Peyer's patch (tissue), 4 donors: ENCODE results near the gene GLRA3. TPM values are rescaled to one million over a fixed set of nuclear protein-coding genes. Genes with fewer than 3 reads are reported as not detected.
"Not testable (repeated sequence)": the region's sequence is repeated elsewhere in the genome, so short reads cannot be mapped to it uniquely, and the experiment has no call there.

Source experiments
- DNase-seq, 3 donors: peaks; one replicate each; pipeline ENCODE4 v3.0.0-alpha.2; 2017 to 2019
- H3K27ac ChIP-seq, 4 donors: fragments of 200-600 bp; sonication (generic); one replicate each; pipeline ENCODE4 v1.5.1; 2016 to 2019
- H3K27me3 ChIP-seq, 2 donors: fragments of 200-600 bp; sonication (generic); one replicate each; pipeline ENCODE4 v1.5.1; 2019
- H3K36me3 ChIP-seq, 3 donors: fragments of 200-600 bp; sonication (generic); one replicate each; pipeline ENCODE4 v1.5.1; 2016 to 2019
- H3K4me1 ChIP-seq, 4 donors: fragments of 200-600 bp; sonication (generic); one replicate each; pipeline ENCODE4 v1.5.1; 2016 to 2019
- H3K4me3 ChIP-seq, 4 donors: fragments of 200-600 bp; sonication (generic); 1 replicate in 3 of 4; 2 replicates in 1 of 4; pipeline ENCODE4 v1.5.1; 2016 to 2019; ENCODE audit warnings: mild to moderate bottlenecking in 1 of 4
- H3K9me3 ChIP-seq, 4 donors: fragments of 200-600 bp; sonication (generic); one replicate each; pipeline ENCODE4 v1.5.1; 2016 to 2019; ENCODE audit warnings: mild to moderate bottlenecking in 1 of 4
- POLR2A ChIP-seq, 2 donors: fragments of 450-650 bp; IDR thresholded peaks; one replicate each; pipeline ENCODE4 v1.5.1; 2017; ENCODE audit warnings: antibody characterized with exemption in 2 of 2, mild to moderate bottlenecking in 2 of 2, moderate library complexity in 2 of 2
- total RNA-seq, 4 donors: library from RNA; depleted of rRNA; stranded (reverse); fragments of >200 nt; gene quantifications; one replicate each; pipeline ENCODE4 v1.1.0, GENCODE V29; 2016
- TF ChIP-seq, protein P1 (sequence below), 6 experiments: fragments of 450-650 bp in 4 of 6; fragments of 200-600 bp in 2 of 6; sonication (generic) in 1 of 6; IDR thresholded peaks; one replicate each; pipeline ENCODE4 v1.5.1; 2017 to 2019; ENCODE audit warnings: antibody characterized with exemption in 6 of 6, mild to moderate bottlenecking in 3 of 6, moderate library complexity in 1 of 6

The GLRA3 gene
- total RNA-seq, 4 donors from 2014 or later: 1.7 TPM; not detected in 3

- H3K36me3 ChIP-seq: no peaks in the 10 kb centered on the region
- H3K9me3 ChIP-seq: no peaks in the 10 kb centered on the region
- H3K4me3 ChIP-seq: no peak overlapping the region
- H3K4me1 ChIP-seq: no peaks in the 10 kb centered on the region
- H3K27ac ChIP-seq: no peak overlapping the region
- no peak for DNase-seq
- TF ChIP-seq, protein P1, sequence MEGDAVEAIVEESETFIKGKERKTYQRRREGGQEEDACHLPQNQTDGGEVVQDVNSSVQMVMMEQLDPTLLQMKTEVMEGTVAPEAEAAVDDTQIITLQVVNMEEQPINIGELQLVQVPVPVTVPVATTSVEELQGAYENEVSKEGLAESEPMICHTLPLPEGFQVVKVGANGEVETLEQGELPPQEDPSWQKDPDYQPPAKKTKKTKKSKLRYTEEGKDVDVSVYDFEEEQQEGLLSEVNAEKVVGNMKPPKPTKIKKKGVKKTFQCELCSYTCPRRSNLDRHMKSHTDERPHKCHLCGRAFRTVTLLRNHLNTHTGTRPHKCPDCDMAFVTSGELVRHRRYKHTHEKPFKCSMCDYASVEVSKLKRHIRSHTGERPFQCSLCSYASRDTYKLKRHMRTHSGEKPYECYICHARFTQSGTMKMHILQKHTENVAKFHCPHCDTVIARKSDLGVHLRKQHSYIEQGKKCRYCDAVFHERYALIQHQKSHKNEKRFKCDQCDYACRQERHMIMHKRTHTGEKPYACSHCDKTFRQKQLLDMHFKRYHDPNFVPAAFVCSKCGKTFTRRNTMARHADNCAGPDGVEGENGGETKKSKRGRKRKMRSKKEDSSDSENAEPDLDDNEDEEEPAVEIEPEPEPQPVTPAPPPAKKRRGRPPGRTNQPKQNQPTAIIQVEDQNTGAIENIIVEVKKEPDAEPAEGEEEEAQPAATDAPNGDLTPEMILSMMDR (IDR thresholded peaks at IDR 0.05): no peak
- TF ChIP-seq POLR2A (IDR thresholded peaks at IDR 0.05): no peak
- H3K27me3 ChIP-seq: no peaks in the 10 kb centered on the region
Observed at GRCh38 chr4:174702979-174703478, 126.0 kb downstream of the GLRA3 start.

DNA sequence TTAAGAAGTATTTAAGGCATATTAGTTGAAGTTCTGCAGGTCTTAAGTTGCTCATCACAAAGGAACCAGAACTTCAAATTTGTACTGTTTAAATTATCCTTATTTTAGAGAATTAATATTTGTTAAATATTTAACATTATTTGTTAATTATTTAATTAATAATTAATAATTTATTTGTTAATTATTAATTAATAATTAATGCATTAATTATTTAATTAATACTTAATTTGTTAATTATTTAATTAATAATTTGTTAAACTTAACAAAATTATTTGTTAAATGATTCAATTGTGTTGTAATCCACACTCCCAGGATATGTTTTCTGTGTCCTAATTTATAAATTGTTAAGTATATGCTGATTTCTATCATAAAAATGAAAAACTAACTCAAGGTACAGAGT is 129.4 kb downstream of the GLRA3 start:
- DNase-seq: no peak
- TF ChIP-seq, protein P1 (IDR thresholded peaks at IDR 0.05): no peak
- H3K4me1 ChIP-seq: no peaks in the 10 kb centered on the region
- H3K27ac ChIP-seq: no peak overlapping the region
- H3K36me3 ChIP-seq: no peaks in the 10 kb centered on the region
- no peak overlapping the region for H3K4me3 ChIP-seq
- no peaks in the 10 kb centered on the region for H3K27me3 ChIP-seq
- no peaks in the 10 kb centered on the region for H3K9me3 ChIP-seq

GRCh38 chr4:174697896-174698295 is 131.2 kb downstream of the GLRA3 start:
- no peak overlapping the region for H3K27ac ChIP-seq
- H3K4me3 ChIP-seq: no peak overlapping the region
- TF ChIP-seq, protein P1 (IDR thresholded peaks at IDR 0.05): no peak
- no peak for TF ChIP-seq POLR2A (IDR thresholded peaks at IDR 0.05)
- H3K4me1 ChIP-seq: no peaks in the 10 kb centered on the region
- H3K36me3 ChIP-seq: no peaks in the 10 kb centered on the region
- H3K27me3 ChIP-seq: no peaks in the 10 kb centered on the region
- DNase-seq: no peak
- H3K9me3 ChIP-seq: no peaks in the 10 kb centered on the region

GRCh38 chr4:174697202-174697601 is 131.8 kb downstream of the GLRA3 start:
- no peak overlapping the region for H3K27ac ChIP-seq
- TF ChIP-seq, protein P1 (IDR thresholded peaks at IDR 0.05): no peak
- no peak for TF ChIP-seq POLR2A (IDR thresholded peaks at IDR 0.05)
- no peaks in the 10 kb centered on the region for H3K36me3 ChIP-seq
- H3K9me3 ChIP-seq: no peaks in the 10 kb centered on the region
- no peak overlapping the region for H3K4me3 ChIP-seq
- DNase-seq: no peak
- no peaks in the 10 kb centered on the region for H3K4me1 ChIP-seq
- no peaks in the 10 kb centered on the region for H3K27me3 ChIP-seq

- no peak overlapping the region for H3K4me3 ChIP-seq
- DNase-seq: no peak
- no peaks in the 10 kb centered on the region for H3K36me3 ChIP-seq
- H3K27ac ChIP-seq: no peak overlapping the region
- H3K4me1 ChIP-seq: no peaks in the 10 kb centered on the region
- TF ChIP-seq, protein P1 (IDR thresholded peaks at IDR 0.05): no peak
- no peak for TF ChIP-seq POLR2A (IDR thresholded peaks at IDR 0.05)
- no peaks in the 10 kb centered on the region for H3K27me3 ChIP-seq
- no peaks in the 10 kb centered on the region for H3K9me3 ChIP-seq
Observed at GRCh38 chr4:174696657-174697056, 132.4 kb downstream of the GLRA3 start.

GRCh38 chr4:174691876-174692275 is 137.2 kb downstream of the GLRA3 start:
- H3K27ac ChIP-seq, DNase-seq, H3K4me3 ChIP-seq, H3K27me3 ChIP-seq, H3K4me1 ChIP-seq, H3K9me3 ChIP-seq, H3K36me3 ChIP-seq: not testable (repeated sequence)
